ENCODE results near the gene ACACA. TPM values are rescaled to one million over a fixed set of nuclear protein-coding genes. Genes with fewer than 3 reads are reported as not detected.

The ACACA gene
- total RNA-seq, 1 donor = 89.4 TPM

GRCh38 chr17:37392024-37392590, 14.5 kb downstream of the ACACA start:
- no peak for TF ChIP-seq CTCF (IDR thresholded peaks at IDR 0.05; ENCODE audit: insufficient read depth, low read depth, low read length)
- no peak overlapping the region for H3K4me3 ChIP-seq (ENCODE audit: low read depth, low read length)
- DNase-seq (ENCODE audit: low read depth) = peak; percentile 91

GRCh38 chr17:37391146-37391545, 15.5 kb downstream of the ACACA start:
- no peak overlapping the region for H3K4me3 ChIP-seq (ENCODE audit: low read depth, low read length)
- no peak for DNase-seq (ENCODE audit: low read depth)
- TF ChIP-seq CTCF (IDR thresholded peaks at IDR 0.05; ENCODE audit: insufficient read depth, low read depth, low read length) = no peak

GRCh38 chr17:37389160-37389559, 17.5 kb downstream of the ACACA start:
- no peak for DNase-seq (ENCODE audit: low read depth)
- TF ChIP-seq CTCF (IDR thresholded peaks at IDR 0.05; ENCODE audit: insufficient read depth, low read depth, low read length) = no peak
- no peak overlapping the region for H3K4me3 ChIP-seq (ENCODE audit: low read depth, low read length)

- no peak for TF ChIP-seq CTCF (IDR thresholded peaks at IDR 0.05; ENCODE audit: insufficient read depth, low read depth, low read length)
- H3K4me3 ChIP-seq (ENCODE audit: low read depth, low read length) = no peak overlapping the region
- DNase-seq (ENCODE audit: low read depth) = peak; percentile 28
Observed at GRCh38 chr17:37388266-37388665, 18.4 kb downstream of the ACACA start.

- DNase-seq (ENCODE audit: low read depth) = no peak
- no peak overlapping the region for H3K4me3 ChIP-seq (ENCODE audit: low read depth, low read length)
- no peak for TF ChIP-seq CTCF (IDR thresholded peaks at IDR 0.05; ENCODE audit: insufficient read depth, low read depth, low read length)
Observed at GRCh38 chr17:37386462-37386861, 20.2 kb downstream of the ACACA start.

- TF ChIP-seq CTCF (IDR thresholded peaks at IDR 0.05; ENCODE audit: insufficient read depth, low read depth, low read length) = no peak
- no peak overlapping the region for H3K4me3 ChIP-seq (ENCODE audit: low read depth, low read length)
- no peak for DNase-seq (ENCODE audit: low read depth)
Observed at GRCh38 chr17:37385474-37385990, 21.1 kb downstream of the ACACA start.

Data from fibroblast of villous mesenchyme (primary cell).